GM13976 (cell line): ENCODE results near the gene ATP5MK.

ENCODE experiments used
- DNase-seq: peaks from one replicate; pipeline ENCODE4 v3.0.0; 2012; ENCODE audit warnings: low spot score
- in situ Hi-C: fragments of 300-500 bp; cut with MboI; formaldehyde crosslinking; loops from one replicate; pipeline ENCODE4 v1.12.0; 2022; ENCODE audit warnings: low sequenced_read_pairs, mixed read lengths, inconsistent platforms; ENCODE audit not compliant: unreplicated experiment
- TF ChIP-seq, protein P1 (sequence below): IDR thresholded peaks from 2 replicates; pipeline ENCODE4 v1.5.1; 2012; ENCODE audit warnings: borderline replicate concordance, mild to moderate bottlenecking; ENCODE audit not compliant: insufficient read depth; ENCODE audit errors: extremely low read depth, missing control alignments, control extremely low read depth

Gene ATP5MK

DNA sequence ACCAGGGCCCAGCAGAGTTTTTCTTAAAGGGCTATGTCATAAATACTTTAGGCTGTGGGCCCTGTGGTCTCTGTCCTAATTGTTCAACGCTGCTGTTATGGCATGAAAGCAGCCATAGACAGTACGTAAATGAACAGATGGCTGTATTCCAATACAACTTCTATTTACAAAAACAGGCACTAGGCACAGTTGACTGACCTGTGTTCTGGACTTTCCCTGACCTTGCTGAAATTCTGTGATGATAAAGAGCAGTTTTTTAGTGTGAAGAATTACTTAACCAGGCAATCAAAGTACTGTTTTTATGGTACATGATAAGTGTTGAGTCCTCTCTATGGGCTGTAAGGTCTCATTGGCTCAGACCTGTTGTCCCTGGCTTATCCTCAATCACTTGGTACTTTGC, 17.3 kb upstream of the ATP5MK start:
- in situ Hi-C loops: no loop called here
- TF ChIP-seq, protein P1, sequence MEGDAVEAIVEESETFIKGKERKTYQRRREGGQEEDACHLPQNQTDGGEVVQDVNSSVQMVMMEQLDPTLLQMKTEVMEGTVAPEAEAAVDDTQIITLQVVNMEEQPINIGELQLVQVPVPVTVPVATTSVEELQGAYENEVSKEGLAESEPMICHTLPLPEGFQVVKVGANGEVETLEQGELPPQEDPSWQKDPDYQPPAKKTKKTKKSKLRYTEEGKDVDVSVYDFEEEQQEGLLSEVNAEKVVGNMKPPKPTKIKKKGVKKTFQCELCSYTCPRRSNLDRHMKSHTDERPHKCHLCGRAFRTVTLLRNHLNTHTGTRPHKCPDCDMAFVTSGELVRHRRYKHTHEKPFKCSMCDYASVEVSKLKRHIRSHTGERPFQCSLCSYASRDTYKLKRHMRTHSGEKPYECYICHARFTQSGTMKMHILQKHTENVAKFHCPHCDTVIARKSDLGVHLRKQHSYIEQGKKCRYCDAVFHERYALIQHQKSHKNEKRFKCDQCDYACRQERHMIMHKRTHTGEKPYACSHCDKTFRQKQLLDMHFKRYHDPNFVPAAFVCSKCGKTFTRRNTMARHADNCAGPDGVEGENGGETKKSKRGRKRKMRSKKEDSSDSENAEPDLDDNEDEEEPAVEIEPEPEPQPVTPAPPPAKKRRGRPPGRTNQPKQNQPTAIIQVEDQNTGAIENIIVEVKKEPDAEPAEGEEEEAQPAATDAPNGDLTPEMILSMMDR: no peak
- no peak for DNase-seq

DNA sequence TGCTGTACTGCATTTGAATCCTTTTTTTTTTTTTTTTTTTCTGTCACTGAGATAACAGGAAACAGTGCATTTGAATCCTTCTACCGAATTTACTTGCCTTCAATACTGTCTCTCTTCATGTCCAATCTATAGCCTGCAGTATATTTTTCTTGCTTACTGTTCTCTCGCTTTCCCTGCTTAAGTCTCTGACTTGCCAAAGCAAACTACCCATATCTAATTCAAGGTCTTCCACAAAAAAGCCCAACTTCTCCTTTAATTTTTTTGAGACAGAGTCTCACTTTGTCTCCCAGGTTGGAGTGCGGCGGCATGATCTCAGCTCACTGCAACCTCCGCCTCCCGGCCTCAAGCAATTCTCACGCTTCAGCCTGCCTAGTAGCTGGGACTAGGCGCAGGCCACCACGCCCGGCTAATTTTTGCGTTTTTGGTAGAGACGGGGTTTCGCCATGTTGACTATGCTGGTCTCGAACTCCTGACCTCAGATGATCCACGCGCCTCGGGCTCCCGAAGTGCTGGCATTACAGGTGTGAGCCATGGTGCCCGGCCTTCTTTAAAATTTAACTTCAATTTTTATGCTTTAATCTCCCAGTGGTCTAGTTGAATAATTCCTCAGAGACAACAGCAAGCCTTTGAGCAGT, 1.0 kb upstream of the ATP5MK start:
- TF ChIP-seq, protein P1: no peak
- no peak for DNase-seq
- in situ Hi-C loops: no loop called here

DNA sequence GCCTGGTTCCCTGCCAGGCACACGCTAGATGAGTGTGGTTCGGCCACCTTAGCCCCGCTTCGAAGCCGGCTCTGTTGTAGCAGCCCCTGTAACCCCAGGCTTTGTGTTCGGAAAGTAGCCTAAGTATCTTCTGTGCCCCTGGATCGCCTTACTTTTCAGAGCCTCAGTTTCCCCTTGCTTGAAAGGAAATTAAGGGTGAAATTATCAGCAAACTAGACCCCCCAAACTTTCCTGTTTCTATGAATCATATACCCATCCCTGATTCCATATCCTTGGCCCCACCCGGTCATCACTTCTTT, 463 bp upstream of the ATP5MK start:
- TF ChIP-seq, protein P1: no peak
- peak; percentile 36 for DNase-seq
- in situ Hi-C loops: no loop called here

DNA sequence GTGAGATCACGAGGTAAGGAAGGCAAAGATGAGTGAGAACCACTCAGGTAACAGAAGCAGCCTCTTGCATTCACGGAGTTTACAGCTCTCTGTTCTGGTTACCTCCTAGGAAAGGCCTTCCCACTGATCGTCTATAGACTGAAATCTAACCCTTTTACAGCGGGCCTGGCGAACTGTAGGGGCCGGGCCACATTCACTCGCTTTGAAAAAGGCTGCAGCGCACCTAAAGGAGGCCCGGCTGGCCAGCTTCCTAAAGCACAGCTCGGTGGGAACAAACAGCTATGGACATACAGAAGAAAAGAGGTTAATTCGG, 565 bp downstream of the ATP5MK start:
- TF ChIP-seq, protein P1: no peak
- peak; percentile 38 for DNase-seq
- in situ Hi-C loops: no loop called here

DNA sequence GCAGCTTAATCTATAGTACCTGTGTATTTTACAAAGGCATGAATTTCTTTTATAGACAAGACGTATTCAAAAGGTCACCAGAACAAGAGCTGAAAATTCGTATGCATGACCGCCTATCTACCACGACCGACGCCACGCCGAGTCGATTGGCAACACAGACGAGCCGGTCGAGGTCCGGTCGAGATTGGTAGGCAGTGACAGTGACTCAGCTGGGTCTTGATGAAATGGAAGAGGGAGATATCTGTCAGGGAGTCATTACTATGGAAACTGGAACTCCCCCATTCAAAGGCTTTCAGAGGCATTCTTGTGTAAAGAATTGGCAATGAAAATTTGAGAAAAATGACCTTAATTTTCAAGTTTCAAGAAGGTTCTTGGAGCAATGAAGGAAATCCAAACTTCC, 2.1 kb downstream of the ATP5MK start:
- in situ Hi-C loops: no loop called here
- peak; percentile 37 for DNase-seq
- TF ChIP-seq, protein P1: no peak

DNA sequence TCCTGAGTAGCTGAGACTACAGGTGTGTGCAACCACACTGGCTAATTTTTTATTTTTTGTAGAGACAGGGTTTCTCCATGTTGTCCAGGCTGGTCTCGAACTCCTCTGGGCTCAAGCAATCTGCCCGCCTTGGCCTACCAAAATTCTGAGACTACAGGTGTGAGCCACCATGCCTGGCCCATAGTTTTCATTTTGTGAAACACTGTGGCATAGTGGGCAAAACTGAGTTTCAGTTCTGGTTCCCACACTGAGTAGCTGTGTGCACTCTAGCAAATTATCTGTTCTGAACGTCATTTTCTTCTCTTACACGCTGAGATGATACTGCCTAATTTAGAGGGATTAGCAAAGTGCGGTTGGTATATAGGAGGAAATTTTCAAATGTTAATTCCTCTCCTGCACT, 13.5 kb downstream of the ATP5MK start:
- in situ Hi-C loops: no loop called here
- no peak for DNase-seq
- TF ChIP-seq, protein P1: no peak

DNA sequence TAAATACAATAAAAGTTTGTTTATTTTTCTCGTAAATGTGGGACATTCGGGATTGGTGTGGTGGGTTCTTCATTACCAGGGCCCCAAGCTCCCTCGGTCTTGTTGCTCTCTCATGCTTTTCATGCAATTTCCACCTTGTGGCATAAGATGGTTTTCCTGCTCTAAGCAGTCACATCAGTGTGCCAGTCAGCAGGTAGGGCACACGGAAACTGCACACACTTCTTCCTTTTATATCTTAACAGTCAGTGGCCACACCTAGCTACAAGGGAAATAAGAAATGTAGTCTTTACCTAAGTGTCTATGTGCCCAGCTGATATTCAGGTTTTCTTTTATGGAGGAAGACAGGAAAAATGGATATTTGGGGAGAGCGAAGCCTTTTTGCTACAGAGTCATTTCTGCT, 22.0 kb downstream of the ATP5MK start:
- no peak for DNase-seq
- in situ Hi-C loops: no loop called here
- TF ChIP-seq, protein P1: no peak
